GM12891 (cell line): ENCODE results near the gene POLR2C. TPM values are rescaled to one million over a fixed set of nuclear protein-coding genes. Genes with fewer than 3 reads are reported as not detected.

ENCODE experiments used
- DNase-seq: peaks from one replicate; pipeline ENCODE4 v3.0.0; 2011; ENCODE audit warnings: low spot score; ENCODE audit not compliant: insufficient read length
- FAIRE-seq: peaks from 2 replicates; lab custom pipeline; 2011; peaks lifted over from hg19 to GRCh38; lab: Jason Lieb, UNC
- PAX5 ChIP-seq: IDR thresholded peaks from 2 replicates; pipeline ENCODE4 v1.6.1; 2011; ENCODE audit warnings: low read length, moderate library complexity, mild to moderate bottlenecking; ENCODE audit not compliant: insufficient read depth, severe bottlenecking
- POLR2A ChIP-seq: IDR thresholded peaks from 2 replicates; pipeline ENCODE4 v1.6.1; 2011; ENCODE audit warnings: low read depth, low read length, control low read depth
- POLR2AphosphoS5 ChIP-seq: IDR thresholded peaks from 2 replicates; pipeline ENCODE4 v1.6.1; 2011; ENCODE audit warnings: low read depth, low read length, control low read depth
- POU2F2 ChIP-seq: IDR thresholded peaks from 2 replicates; pipeline ENCODE4 v1.6.1; 2011; ENCODE audit warnings: low read depth, mild to moderate bottlenecking, control low read depth, low read length, moderate library complexity
- SPI1 ChIP-seq: IDR thresholded peaks from 2 replicates; pipeline ENCODE4 v1.6.1; 2011; ENCODE audit warnings: low read depth, low read length, control low read depth
- TAF1 ChIP-seq: IDR thresholded peaks from 2 replicates; pipeline ENCODE4 v1.6.1; 2011; ENCODE audit warnings: low read depth, low read length, control low read depth
- polyA plus RNA-seq: library from polyadenylated mRNA; unstranded; fragments of >200 nt; gene quantifications from one replicate; pipeline ENCODE4 v1.2.1, GENCODE V29; 2012; ENCODE audit warnings: low read depth, missing spikeins, inconsistent platforms; ENCODE audit not compliant: missing spikeins

POLR2C gene
- polyA plus RNA-seq: 51.6 TPM

DNA sequence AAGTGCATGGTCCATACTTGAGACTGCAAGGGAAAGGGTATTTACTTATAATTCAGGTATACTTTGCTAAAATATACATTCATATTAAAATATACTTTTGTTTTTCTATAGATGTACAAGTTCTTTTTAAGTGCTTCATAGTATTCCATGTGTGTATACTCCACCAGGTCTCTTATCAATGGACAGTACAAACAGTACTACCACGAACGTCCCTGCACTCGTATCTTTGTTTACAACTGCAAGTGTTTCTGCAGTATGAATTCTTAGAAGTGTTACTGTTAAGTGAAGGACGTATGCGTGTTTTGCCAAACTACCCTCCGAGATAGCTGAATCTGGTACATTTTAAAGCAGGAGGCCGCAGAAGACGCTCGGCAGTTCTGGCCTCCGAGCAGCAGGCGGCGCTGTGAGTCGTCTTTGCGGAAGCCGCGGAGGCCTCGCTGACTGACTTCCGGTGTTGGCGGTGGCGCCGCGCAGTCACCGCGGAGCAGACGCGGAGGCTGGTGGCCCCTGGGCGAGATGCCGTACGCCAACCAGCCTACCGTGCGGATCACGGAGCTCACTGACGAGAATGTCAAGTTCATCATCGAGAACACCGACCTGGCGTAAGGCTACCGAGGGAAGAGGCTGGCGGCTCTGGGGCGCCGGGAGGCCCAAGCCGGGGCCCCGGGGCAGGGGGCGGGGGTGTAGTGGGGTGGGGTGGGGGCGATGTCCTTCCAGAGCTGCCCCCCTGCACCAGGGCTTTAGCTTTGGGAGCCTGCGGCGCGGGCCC lies at the start of gene POLR2C:
POLR2C (plus strand) TSS at position 471 of the 769 bp plus-strand sequence; CDS start at position 517, 46 bp downstream.
- FAIRE-seq (peak; percentile 100), DNase-seq (peak; percentile 94)
- TF ChIP-seq SPI1 (peak; percentile 39; the same call in 1 of the 2 replicates), POU2F2 (peak; percentile 89), POLR2A (peak; percentile 99), PAX5 (no peak), POLR2AphosphoS5 (peak; percentile 99), TAF1 (peak; percentile 98)

DNA sequence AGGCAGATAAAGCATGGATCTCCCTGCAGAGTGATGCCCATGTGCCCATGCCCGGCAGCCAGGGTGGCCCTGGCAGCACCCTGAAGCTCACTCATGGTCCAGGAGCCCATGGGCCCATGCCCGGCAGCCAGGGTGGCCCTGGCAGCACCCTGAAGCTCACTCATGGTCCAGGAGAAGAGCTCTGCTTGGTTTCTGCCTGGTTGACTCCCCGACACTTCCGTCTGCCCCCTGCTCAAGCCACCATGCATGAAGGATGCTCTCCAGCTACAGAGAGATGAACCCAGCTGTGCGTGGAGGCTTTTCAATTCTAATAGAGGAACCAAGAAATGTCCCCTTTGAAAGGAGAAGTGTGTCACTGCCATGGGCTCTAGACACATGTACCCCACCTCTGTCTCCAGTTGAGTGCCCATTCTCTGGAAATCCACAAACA lies 49.2 kb upstream of the POLR2C start:
- FAIRE-seq (peak; percentile 96), DNase-seq (peak; percentile 72)
- TF ChIP-seq POU2F2: no peak; the same call in 1 of the 2 replicates
- peak; percentile 91 for TF ChIP-seq SPI1
- no peak for TF ChIP-seq POLR2AphosphoS5
- peak; percentile 79 for TF ChIP-seq PAX5
- TF ChIP-seq POLR2A: peak; percentile 37; the same call in 1 of the 2 replicates
- no peak for TF ChIP-seq TAF1

DNA sequence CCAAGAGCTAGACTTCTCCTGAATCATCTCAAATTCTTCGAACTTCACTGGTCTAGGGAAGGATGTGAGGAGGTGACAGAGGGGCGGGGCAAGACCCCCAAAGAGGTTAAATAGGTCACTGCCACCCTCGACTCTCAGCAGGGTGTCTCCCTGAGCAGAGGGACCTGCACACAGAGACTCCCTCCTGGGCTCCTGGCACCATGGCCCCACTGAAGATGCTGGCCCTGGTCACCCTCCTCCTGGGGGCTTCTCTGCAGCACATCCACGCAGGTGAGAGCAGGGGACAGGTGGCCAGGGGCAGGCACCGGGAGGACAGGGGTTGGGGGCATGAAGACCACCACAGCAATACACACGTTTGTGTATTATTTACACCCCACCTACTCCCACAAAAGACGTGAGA lies 48.7 kb upstream of the POLR2C start:
- DNase-seq (no peak), FAIRE-seq (no peak)
- TF ChIP-seq POLR2AphosphoS5 (no peak), POLR2A (no peak), SPI1 (no peak), POU2F2 (no peak), PAX5 (no peak)

DNA sequence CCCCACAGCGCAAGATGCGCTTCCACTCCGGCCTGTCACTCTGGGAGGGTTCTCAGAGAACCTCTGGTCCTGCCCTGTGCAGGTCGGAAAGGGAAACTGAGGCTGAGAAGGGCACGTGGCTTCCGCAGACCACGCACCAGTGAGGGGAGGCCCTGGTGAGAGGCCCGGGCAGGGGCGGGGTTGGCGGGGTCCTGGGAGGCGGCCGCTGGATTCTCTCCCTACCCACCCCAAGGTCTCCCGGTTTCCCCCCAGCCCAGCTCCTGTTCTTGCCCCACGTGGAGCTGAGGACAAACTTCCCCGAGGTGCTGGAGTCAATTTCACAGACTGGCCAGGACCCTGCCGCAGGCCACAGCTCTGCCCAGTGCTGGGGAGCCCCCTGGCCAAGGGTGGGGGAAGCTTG lies 46.4 kb upstream of the POLR2C start:
- DNase-seq: no peak
- no peak for FAIRE-seq
- no peak for TF ChIP-seq POLR2AphosphoS5

DNA sequence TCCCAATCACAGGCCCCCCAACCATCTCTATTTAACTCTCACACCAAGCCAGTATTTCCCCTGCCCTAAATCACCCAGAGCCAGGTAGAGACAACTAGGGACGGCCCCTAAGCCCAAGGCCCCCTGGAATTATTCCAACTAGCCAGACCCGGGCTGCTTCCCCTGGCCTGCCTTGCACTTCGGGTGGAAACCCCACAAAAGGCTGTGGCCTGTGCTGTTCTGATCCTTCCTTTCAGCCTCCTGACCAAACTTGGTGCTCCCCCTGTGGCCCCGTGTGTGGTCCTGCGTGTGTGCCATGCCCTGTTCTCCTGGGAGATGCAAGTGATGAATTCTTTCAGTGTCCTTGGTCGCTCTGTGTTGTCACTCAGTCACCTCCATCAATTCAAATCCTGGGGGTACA lies 43.0 kb upstream of the POLR2C start:
- no peak for TF ChIP-seq SPI1
- no peak for TF ChIP-seq POLR2AphosphoS5
- no peak for TF ChIP-seq PAX5
- no peak for TF ChIP-seq POLR2A
- no peak for TF ChIP-seq TAF1
- no peak for TF ChIP-seq POU2F2
- DNase-seq (no peak), FAIRE-seq (no peak)

DNA sequence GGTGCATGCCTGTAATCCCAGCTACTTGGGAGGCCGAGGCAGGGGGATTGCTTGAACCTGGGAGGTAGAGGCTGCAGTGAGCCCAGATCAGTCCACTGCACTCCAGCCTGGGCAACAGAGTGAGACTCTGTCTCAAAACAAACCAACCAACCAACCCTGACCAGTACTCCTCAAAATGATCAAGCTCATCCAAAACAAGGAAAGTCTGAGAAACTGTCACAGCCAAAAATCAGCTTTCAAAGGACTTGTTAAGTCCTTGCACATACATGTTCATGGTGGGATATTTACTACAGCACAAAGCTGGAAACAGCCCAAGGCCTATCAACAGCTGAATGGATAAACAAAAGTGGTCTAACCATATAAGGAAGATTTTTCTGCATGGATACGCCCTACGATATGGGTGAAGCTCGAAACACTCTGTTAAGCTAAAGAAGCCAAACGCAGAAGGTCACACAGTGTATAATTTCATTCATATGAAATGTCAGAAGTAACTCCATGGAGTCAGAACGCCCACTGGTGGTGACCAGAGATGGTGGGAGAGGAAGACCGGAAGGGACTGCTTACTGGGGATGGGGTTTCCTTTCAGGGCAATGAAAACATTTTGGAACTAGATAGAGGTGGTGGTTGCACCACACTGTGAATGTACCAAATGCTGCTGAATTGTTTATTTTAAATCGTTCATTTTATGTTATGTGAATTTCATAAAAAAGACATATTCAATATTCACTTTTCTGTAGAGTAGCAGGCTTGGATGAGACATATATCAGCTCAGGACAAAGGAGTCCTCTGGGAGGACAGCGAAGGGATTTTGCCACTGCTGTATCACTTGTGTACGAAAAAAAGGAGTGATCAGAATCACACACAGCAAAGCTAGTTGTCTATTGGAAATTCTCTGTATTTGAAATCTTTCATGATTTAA lies 40.2 kb upstream of the POLR2C start:
- TF ChIP-seq PAX5 (no peak), POU2F2 (no peak), TAF1 (no peak), POLR2A (no peak), SPI1 (no peak), POLR2AphosphoS5 (no peak)
- DNase-seq (no peak), FAIRE-seq (no peak)

DNA sequence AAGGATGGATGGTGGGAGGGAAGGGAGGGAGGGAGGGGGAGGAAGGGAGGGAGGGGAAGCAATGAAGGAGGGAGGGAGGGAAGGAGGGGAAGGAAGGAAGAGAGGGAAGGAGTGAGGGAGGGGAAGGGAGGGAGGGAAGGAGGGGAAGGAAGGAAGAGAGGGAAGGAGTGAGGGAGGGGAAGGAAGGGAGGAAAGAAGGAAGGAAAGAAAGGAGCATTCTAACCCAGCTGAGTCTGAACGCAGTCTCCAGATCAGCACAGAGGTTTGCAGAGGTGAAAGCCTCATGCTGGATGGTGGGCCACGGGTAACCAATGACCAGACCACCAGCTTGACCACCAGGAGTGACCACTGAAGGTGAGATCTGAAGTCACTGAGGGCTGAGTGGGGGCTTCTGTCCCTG lies 39.3 kb upstream of the POLR2C start:
- DNase-seq (no peak), FAIRE-seq (no peak)
- TF ChIP-seq SPI1: no peak
- no peak for TF ChIP-seq POLR2AphosphoS5
- no peak for TF ChIP-seq POLR2A
- no peak for TF ChIP-seq PAX5
- no peak for TF ChIP-seq TAF1
- TF ChIP-seq POU2F2: no peak

DNA sequence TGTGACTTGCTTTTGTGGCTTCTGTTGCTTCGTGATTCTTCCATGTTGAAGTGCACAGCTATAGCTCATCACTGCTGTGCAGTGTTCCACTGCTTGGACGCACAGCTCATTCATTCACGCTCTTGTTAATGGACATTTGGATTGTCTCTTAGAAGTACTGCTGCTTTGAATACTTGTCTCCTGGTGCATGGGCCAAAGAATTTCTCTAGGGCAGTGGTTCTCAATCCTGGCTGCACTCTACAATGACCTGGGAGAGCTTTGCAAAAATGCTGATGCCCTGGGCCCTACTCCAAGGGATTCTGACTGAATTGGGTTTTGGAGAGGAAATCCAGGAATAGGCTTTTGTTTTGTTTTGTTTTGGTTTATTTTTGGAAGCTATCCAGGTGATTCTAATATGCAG lies 37.9 kb upstream of the POLR2C start:
- TF ChIP-seq POLR2AphosphoS5 (no peak), SPI1 (no peak), TAF1 (no peak), POU2F2 (no peak), PAX5 (no peak), POLR2A (no peak)
- no peak for DNase-seq
- no peak for FAIRE-seq

DNA sequence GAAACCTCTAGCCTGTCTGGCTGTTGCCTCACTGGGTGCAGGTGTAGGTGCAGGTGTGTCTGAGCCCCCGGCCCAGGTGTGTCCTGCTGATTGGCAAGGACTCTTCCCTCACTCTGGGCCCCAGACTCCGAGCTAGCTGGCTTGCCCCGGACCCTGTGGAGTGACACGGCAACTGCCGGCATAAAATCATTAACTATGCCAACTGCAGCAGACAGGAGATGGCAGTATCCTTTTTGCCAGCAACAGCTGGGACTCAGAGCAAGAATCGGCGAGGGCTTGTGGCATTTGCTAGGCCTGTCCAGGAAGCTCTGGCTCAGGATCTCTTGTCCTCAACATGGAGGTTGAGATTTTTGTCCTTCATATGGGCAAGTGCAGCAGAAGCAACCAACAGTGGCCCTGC lies 36.1 kb upstream of the POLR2C start:
- FAIRE-seq (no peak), DNase-seq (no peak)
- no peak for TF ChIP-seq PAX5
- TF ChIP-seq SPI1: no peak
- no peak for TF ChIP-seq POLR2A
- no peak for TF ChIP-seq TAF1
- no peak for TF ChIP-seq POLR2AphosphoS5
- no peak for TF ChIP-seq POU2F2
